Mammary epithelial cell (primary cell): ENCODE data around the gene MAD1L1.

ENCODE experiments used
- EZH2 ChIP-seq: IDR thresholded peaks from 2 replicates; pipeline ENCODE4 v1.6.1; 2012; ENCODE audit warnings: low read length, inconsistent platforms, borderline replicate concordance
- TF ChIP-seq, protein P1 (sequence below), 2 donors: IDR thresholded peaks in 1 of 2; conservative IDR thresholded peaks in 1 of 2; 2 replicates each; pipeline ENCODE4 v1.5.1; 2011 to 2012; ENCODE audit warnings: inconsistent platforms in 2 of 2, low read length in 2 of 2, mild to moderate bottlenecking in 2 of 2, control low read depth in 1 of 2, low read depth in 1 of 2; ENCODE audit not compliant: insufficient read depth in 1 of 2; ENCODE audit errors: extremely low read depth in 1 of 2

- TF ChIP-seq, protein P1, sequence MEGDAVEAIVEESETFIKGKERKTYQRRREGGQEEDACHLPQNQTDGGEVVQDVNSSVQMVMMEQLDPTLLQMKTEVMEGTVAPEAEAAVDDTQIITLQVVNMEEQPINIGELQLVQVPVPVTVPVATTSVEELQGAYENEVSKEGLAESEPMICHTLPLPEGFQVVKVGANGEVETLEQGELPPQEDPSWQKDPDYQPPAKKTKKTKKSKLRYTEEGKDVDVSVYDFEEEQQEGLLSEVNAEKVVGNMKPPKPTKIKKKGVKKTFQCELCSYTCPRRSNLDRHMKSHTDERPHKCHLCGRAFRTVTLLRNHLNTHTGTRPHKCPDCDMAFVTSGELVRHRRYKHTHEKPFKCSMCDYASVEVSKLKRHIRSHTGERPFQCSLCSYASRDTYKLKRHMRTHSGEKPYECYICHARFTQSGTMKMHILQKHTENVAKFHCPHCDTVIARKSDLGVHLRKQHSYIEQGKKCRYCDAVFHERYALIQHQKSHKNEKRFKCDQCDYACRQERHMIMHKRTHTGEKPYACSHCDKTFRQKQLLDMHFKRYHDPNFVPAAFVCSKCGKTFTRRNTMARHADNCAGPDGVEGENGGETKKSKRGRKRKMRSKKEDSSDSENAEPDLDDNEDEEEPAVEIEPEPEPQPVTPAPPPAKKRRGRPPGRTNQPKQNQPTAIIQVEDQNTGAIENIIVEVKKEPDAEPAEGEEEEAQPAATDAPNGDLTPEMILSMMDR (conservative IDR thresholded peaks at IDR 0.05 in 1 of 2, IDR thresholded peaks at IDR 0.05 in 1 of 2; ENCODE audit: extremely low read depth in 1 of 2, insufficient read depth in 1 of 2, low read depth in 1 of 2, low read length in 2 of 2), result no peak
- TF ChIP-seq EZH2, result no peak
Measured at GRCh38 chr7:2109251-2109872, 123.4 kb downstream of the MAD1L1 start.
